GM10248 (cell line): ENCODE measurements around the gene CXCL3.

Experiments
- CTCF ChIA-PET: fragments of 300-600 bp; sonication (Branson Sonifier 250); formaldehyde crosslinking; extraction: SDS; loops from one replicate; lab custom pipeline; 2021; ENCODE audit warnings: antibody characterized with exemption; lab: Yijun Ruan, JAX
- POLR2A ChIA-PET: fragments of 350-650 bp; sonication (Branson Sonifier 250); formaldehyde crosslinking; extraction: SDS; loops from one replicate; lab custom pipeline; 2020; ENCODE audit warnings: antibody characterized with exemption; lab: Yijun Ruan, JAX
- DNase-seq: peaks from one replicate; pipeline ENCODE4 v3.0.0; 2012; ENCODE audit errors: extremely low spot score
- TF ChIP-seq, protein P1 (sequence below): IDR thresholded peaks from 2 replicates; pipeline ENCODE4 v1.5.1; 2012; ENCODE audit warnings: mild to moderate bottlenecking, low read depth; ENCODE audit errors: extremely low read depth, missing control alignments, control extremely low read depth

CXCL3 gene

DNA sequence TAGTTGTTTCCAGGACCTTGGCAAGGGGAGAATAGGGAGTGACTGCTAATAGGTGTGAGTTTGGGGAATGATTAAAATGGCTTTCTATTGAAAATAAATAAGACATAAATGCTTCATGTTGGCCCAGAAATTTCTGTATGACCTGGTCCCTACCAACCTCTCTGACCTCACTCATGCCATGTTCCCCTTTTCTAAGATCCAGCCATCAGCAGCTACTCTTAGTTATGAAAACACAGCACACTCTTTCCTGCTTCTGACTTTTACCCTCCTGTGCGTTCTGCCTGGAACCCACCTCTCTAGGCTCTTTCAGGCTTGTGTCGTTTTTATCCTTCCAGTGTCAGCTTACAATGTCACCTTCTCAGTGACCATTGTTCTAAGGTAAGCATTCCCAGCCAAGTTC lies 25.2 kb downstream of the CXCL3 start:
- POLR2A ChIA-PET = no interaction called here
- TF ChIP-seq, protein P1, sequence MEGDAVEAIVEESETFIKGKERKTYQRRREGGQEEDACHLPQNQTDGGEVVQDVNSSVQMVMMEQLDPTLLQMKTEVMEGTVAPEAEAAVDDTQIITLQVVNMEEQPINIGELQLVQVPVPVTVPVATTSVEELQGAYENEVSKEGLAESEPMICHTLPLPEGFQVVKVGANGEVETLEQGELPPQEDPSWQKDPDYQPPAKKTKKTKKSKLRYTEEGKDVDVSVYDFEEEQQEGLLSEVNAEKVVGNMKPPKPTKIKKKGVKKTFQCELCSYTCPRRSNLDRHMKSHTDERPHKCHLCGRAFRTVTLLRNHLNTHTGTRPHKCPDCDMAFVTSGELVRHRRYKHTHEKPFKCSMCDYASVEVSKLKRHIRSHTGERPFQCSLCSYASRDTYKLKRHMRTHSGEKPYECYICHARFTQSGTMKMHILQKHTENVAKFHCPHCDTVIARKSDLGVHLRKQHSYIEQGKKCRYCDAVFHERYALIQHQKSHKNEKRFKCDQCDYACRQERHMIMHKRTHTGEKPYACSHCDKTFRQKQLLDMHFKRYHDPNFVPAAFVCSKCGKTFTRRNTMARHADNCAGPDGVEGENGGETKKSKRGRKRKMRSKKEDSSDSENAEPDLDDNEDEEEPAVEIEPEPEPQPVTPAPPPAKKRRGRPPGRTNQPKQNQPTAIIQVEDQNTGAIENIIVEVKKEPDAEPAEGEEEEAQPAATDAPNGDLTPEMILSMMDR = no peak
- CTCF ChIA-PET = no interaction called here

DNA sequence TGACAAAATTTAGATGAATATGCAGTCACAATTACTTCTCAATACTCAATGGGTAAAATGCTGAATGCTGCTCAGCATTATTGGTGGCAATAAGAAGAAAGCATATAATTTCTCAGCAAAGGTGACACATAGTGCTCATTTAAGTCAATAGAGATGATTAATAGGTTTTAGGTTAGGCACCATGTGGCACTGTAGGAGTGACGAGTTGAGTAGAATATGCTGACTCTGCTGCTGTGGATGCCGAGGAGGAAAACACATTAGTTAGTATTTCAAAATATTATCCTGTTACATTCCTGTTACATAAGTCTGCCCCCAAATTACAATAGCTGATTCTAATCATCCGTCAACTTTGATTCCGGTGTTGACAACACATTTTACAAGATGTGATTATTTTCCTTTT lies 26.4 kb downstream of the CXCL3 start:
- TF ChIP-seq, protein P1 = no peak
- no peak for DNase-seq
- ChIA-PET CTCF (no interaction called here), POLR2A (no interaction called here)

More for the DNA sequence above, 25.2 kb downstream of the CXCL3 start:
- DNase-seq = no peak

- no peak for DNase-seq
- CTCF ChIA-PET = interaction anchor here (1.0 kb wide), 1 partner anchor 10 kb away, joined by 3 read pairs; no protein-coding TSS in a partner anchor
- POLR2A ChIA-PET = no interaction called here
- TF ChIP-seq, protein P1 = no peak
Observed at GRCh38 chr4:74009307-74009706, 29.2 kb downstream of the CXCL3 start.

GRCh38 chr4:74006009-74006476 lies 32.4 kb downstream of the CXCL3 start:
- TF ChIP-seq, protein P1 = no peak
- ChIA-PET CTCF (interaction anchor here (1.0 to 2.0 kb wide), 3 partner anchors 10 to 32 kb away, joined by 3 to 6 read pairs (median 3); partner anchors contain the start of gene CXCL3), POLR2A (no interaction called here)
- DNase-seq = no peak

- no peak for DNase-seq
- ChIA-PET POLR2A (no interaction called here), CTCF (no interaction called here)
- TF ChIP-seq, protein P1 = no peak
Observed at GRCh38 chr4:74005528-74005927, 33.0 kb downstream of the CXCL3 start.

DNA sequence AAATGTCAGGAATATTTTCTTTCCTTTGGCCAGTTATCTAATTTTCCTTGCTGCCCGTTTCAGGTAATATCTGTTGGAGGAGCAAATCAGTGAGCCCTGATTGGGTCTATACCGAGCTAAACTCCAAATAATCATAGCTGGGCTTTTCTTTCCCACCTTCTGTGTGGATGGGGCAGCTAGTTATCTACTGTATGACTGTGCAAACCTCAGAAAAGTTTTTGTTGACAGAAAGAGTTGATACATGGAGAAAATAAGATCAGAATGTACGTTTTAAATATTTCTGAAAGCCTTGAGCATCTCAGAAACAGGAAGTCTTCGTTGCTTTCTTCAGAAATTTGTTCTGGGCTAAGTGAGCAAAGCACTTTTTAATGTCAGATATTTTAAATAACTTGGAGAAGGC lies 33.8 kb downstream of the CXCL3 start:
- POLR2A ChIA-PET = no interaction called here
- TF ChIP-seq, protein P1 = no peak
- CTCF ChIA-PET = no interaction called here
- no peak for DNase-seq
